GM21360 (cell line): ENCODE data around the gene MGLL.
A peak's percentile ranks its signal among the peaks of the same experiment; 100 is the strongest.

ENCODE experiments used
- ATAC-seq: cut with Tn5 transposase; IDR thresholded peaks from one replicate; pipeline ENCODE4 v1.9.1; 2021; ENCODE audit warnings: mild to moderate bottlenecking, moderate library complexity; ENCODE audit not compliant: unreplicated experiment

The MGLL gene

GRCh38 chr3:127775398-127776109 lies 46.8 kb downstream of the MGLL start:
- ATAC-seq, result no peak

DNA sequence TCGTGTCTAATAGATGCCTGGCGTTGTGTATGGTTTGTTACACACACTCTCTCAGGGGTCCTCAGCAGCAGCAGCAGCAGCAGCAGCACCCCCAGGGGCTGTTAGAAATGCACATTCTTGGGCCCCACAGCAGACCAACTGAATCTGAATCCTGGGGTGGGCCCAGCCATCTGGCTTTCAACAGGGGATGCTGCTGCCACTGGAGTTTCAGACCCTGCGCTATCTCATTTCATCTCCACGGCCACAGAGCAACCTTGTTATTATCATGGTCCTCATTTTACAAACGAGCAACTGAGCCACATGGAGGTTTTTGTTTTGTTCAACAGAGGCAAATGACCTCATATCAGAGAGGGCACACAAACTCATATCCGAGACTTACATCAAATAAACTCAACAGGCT lies 47.7 kb downstream of the MGLL start:
- ATAC-seq, result no peak

- no peak for ATAC-seq
Measured at GRCh38 chr3:127773752-127774395, 48.4 kb downstream of the MGLL start.

DNA sequence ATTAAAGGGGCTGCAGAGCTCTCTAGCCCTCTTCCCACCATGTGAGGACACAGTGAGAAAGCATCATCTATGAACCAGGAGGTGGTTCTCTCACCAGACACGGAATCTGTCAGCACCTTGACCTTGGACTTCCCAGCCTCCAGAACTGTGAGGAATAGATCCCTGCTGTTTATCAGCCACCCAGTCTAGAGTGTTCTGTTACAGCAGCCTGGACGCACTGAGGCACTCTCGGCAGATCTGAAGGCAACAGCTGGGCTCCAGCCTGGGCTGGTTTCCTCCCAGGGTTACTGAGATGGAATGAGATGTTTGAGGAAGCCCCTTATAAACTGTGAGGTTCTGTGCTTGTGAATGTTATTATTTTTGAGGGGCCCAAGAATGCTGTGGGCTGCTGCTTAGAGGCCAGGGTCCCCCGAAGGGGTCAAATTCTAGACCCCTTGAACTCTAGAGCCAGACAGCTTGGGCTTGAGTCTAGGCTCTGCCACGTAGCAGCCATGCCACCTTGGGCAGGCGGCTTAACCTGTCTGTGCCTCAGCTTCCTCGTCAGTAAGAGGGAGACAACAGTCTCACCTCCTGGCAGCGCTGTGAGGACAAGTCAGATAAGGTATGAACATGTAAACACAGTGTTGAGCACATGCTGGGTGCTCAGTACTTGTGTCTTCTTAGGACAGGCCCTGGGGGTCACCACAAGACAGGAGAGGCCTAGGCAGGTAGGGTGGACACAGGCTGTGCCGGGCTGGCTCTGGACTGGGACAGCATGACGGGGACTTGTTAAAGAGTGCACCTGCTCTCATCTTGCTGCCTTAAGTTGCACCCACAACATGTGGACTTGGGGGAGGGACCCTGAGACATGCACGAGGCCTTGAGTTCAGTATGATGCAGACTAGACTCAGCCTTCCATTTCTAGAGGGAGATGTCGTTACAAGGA lies 49.2 kb downstream of the MGLL start:
- ATAC-seq, result no peak

DNA sequence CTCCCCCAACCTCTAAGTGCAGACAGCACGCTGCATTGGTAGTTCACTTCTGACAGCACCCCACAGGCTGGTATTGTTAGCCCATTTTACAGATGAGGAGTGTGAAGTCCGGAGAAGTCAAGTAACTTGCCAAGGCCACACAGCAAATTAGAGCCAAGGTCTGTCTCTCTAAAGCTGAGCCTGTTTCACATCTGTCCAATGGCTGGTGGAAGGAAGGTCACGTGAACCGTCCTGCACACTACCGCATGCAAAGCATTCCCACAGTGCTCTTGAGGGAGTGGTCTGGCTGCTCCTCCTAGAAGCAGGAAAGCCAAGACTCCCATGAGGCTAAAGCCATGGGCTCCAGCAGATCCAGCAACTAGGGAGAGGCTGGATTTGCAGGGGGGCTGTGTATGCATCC lies 50.0 kb downstream of the MGLL start:
- ATAC-seq, result no peak

DNA sequence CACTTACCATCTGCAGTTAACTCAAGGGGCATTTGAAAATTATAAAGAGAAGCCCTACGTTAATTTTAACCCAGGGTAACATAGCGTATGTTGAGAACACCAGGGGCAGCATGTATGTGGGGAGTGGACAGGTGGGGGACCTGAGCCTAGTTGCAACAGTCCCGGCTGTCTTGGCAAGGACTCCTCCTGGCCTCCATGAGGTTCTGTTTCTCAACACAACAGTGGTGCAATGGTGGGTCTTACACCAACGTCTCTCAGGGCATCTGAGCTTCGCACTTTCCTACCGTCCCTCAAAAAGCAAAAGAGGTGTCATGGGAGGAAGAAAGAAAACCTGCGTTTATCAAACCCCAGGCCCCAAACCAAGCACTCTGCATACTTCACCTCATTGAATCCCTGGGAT lies 50.6 kb downstream of the MGLL start:
- no peak for ATAC-seq

GRCh38 chr3:127770671-127771355 lies 51.5 kb downstream of the MGLL start:
- no peak for ATAC-seq

GRCh38 chr3:127769284-127770081 lies 52.8 kb downstream of the MGLL start:
- ATAC-seq, result no peak

DNA sequence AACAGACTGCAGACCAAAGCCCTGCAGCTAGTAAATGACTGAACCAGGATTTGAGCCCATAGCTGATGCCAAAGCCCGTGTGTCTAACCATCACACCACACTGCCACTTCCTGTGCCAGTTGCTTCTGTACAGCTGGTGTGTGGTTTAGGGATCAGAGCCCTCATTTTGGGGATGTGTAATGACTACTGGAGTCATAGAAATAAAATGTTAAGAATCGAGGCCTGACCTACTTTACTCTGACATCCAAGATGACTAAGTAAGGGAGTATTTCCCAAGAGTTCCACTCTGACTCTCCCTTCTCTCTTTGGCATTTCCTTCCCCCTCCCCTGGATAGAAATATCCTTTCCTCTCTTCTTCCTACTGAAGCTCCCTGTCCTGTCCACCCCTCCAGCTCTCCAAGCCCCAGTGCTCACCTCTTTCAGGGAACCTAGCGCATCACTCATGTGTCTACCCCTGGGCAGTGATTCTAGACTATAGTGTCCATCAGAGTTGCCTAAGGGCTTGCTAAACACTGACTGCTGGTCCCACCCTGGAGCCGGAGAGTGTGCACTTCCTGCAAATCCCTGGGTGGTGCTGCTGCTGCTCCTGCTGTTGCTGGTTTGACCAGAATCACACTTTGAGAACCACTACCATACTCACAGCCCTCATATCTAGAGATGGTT lies 53.8 kb downstream of the MGLL start:
- no peak for ATAC-seq

GRCh38 chr3:127767126-127767525 lies 55.2 kb downstream of the MGLL start:
- no peak for ATAC-seq

DNA sequence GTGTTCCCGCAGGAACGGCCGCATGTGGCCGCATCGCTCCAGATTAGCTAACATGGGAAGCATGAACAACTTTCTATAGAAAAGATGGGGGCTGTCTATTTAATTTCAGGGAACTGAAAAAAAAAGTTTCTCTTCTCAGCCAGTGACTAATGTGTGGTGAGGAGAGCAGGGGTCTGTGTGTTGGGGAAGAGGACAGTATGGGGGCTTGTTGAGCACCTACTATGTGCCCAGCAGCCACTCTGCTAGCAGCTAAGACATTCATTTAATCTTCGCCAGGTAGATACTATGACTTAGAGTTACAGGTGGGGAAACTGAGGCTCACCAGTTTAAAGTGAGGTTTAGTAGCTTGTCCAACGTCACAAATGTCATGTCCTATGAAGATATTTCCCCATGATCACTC lies 56.6 kb downstream of the MGLL start:
- ATAC-seq, result no peak

GRCh38 chr3:127764841-127765362 lies 57.4 kb downstream of the MGLL start:
- ATAC-seq, result peak; percentile 35

DNA sequence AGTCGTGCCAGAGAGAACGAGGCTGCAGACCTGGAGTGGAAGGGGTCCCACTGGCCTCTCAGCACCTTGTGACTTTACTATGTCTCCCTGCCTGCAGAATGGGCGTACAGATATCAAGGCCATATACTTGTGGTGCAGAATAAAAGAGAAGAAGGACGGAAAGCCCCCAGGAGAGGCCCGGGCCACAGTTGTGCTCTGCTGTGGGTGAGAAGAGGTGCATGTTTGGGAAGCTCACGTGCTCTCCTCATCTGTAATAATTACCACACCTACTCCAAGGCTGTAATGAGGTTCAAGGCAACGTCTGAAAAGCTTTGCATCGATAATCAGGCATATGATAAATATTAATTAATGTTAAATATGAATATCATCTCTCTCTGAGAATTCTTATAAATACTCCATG lies 58.0 kb downstream of the MGLL start:
- no peak for ATAC-seq

- ATAC-seq, result no peak
Measured at GRCh38 chr3:127763816-127764215, 58.5 kb downstream of the MGLL start.

DNA sequence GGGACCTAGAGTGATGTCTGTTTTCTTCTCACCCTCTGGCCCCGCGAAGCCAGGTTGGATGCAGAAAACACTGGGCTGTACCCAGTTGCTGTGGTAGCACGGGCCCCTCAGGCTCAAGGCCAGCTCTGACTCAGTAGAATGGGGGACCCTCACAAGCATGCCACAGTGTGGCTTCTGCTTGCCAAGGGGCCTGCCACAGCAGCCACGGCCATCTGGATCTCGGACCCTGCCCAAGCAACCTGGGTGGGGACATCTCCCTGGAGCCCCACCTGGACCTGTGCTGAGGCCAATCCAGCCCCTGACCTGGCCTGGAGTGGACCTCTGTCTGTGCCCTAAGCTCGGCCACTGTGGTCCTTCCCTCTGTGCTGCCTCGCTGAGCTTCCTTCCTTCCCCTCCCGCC lies 59.0 kb downstream of the MGLL start:
- ATAC-seq, result no peak

GRCh38 chr3:127762787-127763105 lies 59.6 kb downstream of the MGLL start:
- no peak for ATAC-seq

DNA sequence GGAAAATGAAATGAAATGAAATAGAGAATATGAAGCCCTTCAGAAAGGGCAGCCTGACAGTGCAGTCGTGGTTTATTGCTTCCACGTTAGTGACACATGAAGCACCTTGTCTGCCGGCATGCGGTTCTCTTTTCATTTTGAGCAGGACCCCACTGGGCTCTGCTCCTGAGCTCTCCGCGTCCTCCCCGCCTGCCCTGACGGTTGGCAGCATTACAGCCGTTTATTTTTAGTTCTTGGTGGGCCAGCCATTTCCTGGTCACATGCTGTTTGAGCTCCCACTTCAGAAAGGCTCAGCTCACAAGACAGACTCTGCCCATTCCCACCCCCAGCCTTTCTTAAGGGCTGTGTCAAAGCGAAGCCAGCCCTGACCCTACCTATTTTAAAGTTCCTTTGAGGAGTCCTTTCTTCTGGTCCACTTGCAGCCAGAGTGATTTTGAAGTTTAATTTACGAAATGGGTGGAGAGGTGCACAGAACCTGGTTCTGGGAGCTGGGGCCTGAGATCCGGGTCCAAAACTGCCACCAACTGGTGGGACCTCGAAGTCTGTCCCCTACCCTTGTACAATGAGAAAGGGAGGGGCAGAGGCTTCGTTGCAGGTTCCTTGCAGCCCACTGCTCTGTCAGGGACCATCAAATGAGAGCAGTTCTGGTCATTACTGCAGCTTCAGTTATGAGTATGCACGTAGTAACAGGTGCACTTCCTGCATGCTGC lies 60.1 kb downstream of the MGLL start:
- ATAC-seq, result no peak

DNA sequence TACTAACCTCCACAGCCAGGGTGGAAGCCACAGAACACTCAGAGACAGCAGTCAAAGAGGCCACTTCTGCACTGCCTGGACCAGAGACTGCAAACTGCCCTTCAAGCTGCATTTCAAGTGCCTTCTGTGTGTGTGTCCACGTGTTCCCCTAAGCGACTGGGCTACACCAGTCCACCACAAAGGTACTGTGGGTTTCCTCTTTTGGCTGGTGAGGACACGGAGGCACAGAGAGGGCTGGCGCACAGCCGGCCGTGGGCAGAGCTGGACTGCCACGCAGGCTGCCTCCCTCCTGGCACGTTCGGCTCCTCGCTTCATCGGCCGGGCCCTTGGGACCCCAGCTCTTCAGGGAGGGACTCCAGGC lies 60.9 kb downstream of the MGLL start:
- no peak for ATAC-seq

GRCh38 chr3:127760791-127761440 lies 61.4 kb downstream of the MGLL start:
- no peak for ATAC-seq
